Suprapubic skin (tissue), 4 donors: ENCODE measurements around the gene HMGN1. TPM values are rescaled to one million over a fixed set of nuclear protein-coding genes. Genes with fewer than 3 reads are reported as not detected.

ENCODE experiments used
- DNase-seq, 2 donors: peaks; one replicate each; pipeline ENCODE4 v3.0.0-alpha.2; 2019; ENCODE audit warnings: low spot score in 2 of 2
- H3K27ac ChIP-seq: fragments of 200-600 bp; sonication (generic); one replicate; pipeline ENCODE4 v1.5.1; 2019
- H3K27me3 ChIP-seq: fragments of 200-600 bp; sonication (generic); one replicate; pipeline ENCODE4 v1.5.1; 2019
- H3K36me3 ChIP-seq: fragments of 200-600 bp; sonication (generic); one replicate; pipeline ENCODE4 v1.5.1; 2019
- H3K4me1 ChIP-seq: fragments of 200-600 bp; sonication (generic); one replicate; pipeline ENCODE4 v1.5.1; 2019
- H3K4me3 ChIP-seq: fragments of 200-600 bp; sonication (generic); one replicate; pipeline ENCODE4 v1.5.1; 2019; ENCODE audit warnings: mild to moderate bottlenecking
- H3K9me3 ChIP-seq: fragments of 200-600 bp; sonication (generic); one replicate; pipeline ENCODE4 v1.5.1; 2019
- CTCF ChIP-seq, 2 donors: fragments of 200-600 bp in 1 of 2; fragments of 450-650 bp in 1 of 2; sonication (generic) in 1 of 2; IDR thresholded peaks; one replicate each; pipeline ENCODE4 v1.5.1; 2016 to 2019; ENCODE audit warnings: antibody characterized with exemption in 2 of 2, mild to moderate bottlenecking in 1 of 2, moderate library complexity in 1 of 2
- EP300 ChIP-seq: sonication (generic); formaldehyde crosslinking; IDR thresholded peaks from one replicate; pipeline ENCODE4 v1.6.1; 2017; ENCODE audit warnings: antibody characterized with exemption
- POLR2A ChIP-seq, 2 donors: fragments of 450-650 bp; IDR thresholded peaks; one replicate each; pipeline ENCODE4 v1.6.1; 2017; ENCODE audit warnings: antibody characterized with exemption in 2 of 2, mild to moderate bottlenecking in 2 of 2, moderate library complexity in 2 of 2
- POLR2AphosphoS5 ChIP-seq, 3 donors: sonication (generic); formaldehyde crosslinking; IDR thresholded peaks; one replicate each; pipeline ENCODE4 v1.6.1; 2017; ENCODE audit warnings: antibody characterized with exemption in 3 of 3
- WGBS: methylation state at CpG from one replicate; pipeline ENCODE4 v1.1.5; 2018; 5-methylcytosine and 5-hydroxymethylcytosine counted together
- total RNA-seq, 4 donors: library from RNA; depleted of rRNA; stranded (reverse); fragments of >200 nt; gene quantifications; one replicate each; pipeline ENCODE4 v1.1.0, GENCODE V29; 2016

Gene HMGN1
- total RNA-seq, 4 donors from 2014 or later = 63.1 to 130 (median 101) TPM

DNA sequence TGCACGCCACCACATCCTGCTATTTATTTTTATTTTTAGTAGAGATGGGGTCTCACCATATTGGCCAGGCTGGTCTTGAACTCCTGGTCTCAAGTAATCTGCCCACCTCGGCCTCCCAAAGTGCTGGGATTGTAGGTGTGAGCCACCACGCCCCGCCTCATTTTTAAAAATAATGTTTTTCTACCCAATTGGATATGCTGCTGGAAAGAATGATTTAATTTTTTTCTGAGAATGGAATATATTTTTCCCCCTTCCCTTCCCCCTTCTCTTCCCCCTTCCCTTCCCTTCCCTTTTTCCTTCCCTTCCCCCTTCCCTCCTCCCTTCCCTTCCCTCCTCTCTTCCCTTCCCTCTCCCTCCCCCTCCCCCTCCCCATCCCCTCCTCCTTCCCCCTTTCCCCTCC lies 17.7 kb upstream of the HMGN1 start:
- Histone ChIP-seq H3K4me1 (no peaks in the 10 kb centered on the region), H3K27ac (no peak overlapping the region), H3K27me3 (no peaks in the 10 kb centered on the region), H3K36me3 (no peaks in the 10 kb centered on the region), H3K9me3 (no peaks in the 10 kb centered on the region), H3K4me3 (no peak overlapping the region)
- 96% methylated on average over 4 of the region's 4 CpGs for WGBS
- DNase-seq = no peak
- TF ChIP-seq POLR2A (IDR thresholded peaks at IDR 0.05) = no peak
- no peak for TF ChIP-seq CTCF (IDR thresholded peaks at IDR 0.05)
- no peak for TF ChIP-seq POLR2AphosphoS5 (IDR thresholded peaks at IDR 0.05)
- TF ChIP-seq EP300 = no peak

DNA sequence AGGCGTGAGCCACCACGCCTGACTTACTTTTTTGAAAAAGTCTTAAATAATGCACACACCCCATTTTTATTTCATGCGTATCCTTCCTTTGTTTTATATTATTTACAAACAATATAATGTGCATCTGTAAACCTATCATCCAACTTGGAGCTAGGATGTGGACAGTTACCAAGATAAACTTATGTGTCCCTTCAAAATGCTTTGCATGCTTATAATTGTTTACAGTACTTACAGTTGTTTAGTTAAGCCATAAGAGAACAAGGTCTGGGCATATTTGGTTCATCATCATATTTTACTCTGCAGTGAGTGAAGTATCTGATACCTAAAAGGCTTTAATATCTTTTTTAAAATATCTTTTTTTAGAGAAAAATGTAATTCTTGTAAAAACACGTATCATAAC lies 16.1 kb upstream of the HMGN1 start:
- no peak overlapping the region for H3K4me3 ChIP-seq

GRCh38 chr21:39363607-39364555 lies 15.0 kb upstream of the HMGN1 start:
- 68% methylated on average over 6 of the region's 6 CpGs for WGBS
- Histone ChIP-seq H3K9me3 (no peaks in the 10 kb centered on the region), H3K27me3 (no peaks in the 10 kb centered on the region), H3K36me3 (no peaks in the 10 kb centered on the region), H3K4me3 (no peak overlapping the region), H3K27ac (no peak overlapping the region), H3K4me1 (no peaks in the 10 kb centered on the region)
- no peak for DNase-seq
- TF ChIP-seq POLR2A (IDR thresholded peaks at IDR 0.05) = no peak
- no peak for TF ChIP-seq POLR2AphosphoS5 (IDR thresholded peaks at IDR 0.05)
- TF ChIP-seq CTCF (IDR thresholded peaks at IDR 0.05) = no peak
- no peak for TF ChIP-seq EP300

More for the DNA sequence above, 16.1 kb upstream of the HMGN1 start:
- Histone ChIP-seq H3K27ac (no peak overlapping the region), H3K27me3 (no peaks in the 10 kb centered on the region), H3K9me3 (no peaks in the 10 kb centered on the region), H3K36me3 (no peaks in the 10 kb centered on the region), H3K4me1 (no peaks in the 10 kb centered on the region)
- 94% methylated on average over 4 of the region's 4 CpGs for WGBS
- no peak for DNase-seq
- no peak for TF ChIP-seq POLR2AphosphoS5 (IDR thresholded peaks at IDR 0.05)
- no peak for TF ChIP-seq POLR2A (IDR thresholded peaks at IDR 0.05)
- no peak for TF ChIP-seq CTCF (IDR thresholded peaks at IDR 0.05)
- no peak for TF ChIP-seq EP300

DNA sequence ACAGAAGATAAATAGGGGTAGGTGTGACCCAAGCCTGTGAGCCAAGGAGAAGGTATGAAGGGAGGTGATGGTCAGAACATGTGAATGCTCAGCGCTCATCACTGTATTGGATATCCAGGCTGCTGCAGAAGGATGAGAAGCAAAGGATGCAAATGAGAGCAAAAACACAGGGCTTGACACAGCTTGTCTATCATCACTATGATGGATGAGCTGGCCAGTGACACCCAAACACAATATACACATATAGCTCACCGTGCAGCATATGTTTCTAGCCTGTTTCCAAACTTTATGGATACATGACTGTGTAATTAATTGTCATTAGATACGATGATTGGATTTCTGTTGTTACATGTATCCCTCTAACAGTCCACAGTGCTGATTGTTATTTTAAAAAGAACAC lies 13.8 kb upstream of the HMGN1 start:
- DNase-seq = no peak
- Histone ChIP-seq H3K27me3 (no peaks in the 10 kb centered on the region), H3K4me1 (no peaks in the 10 kb centered on the region), H3K9me3 (no peaks in the 10 kb centered on the region), H3K27ac (no peak overlapping the region), H3K4me3 (no peak overlapping the region), H3K36me3 (no peaks in the 10 kb centered on the region)
- no peak for TF ChIP-seq EP300
- TF ChIP-seq POLR2AphosphoS5 (IDR thresholded peaks at IDR 0.05) = no peak
- no peak for TF ChIP-seq POLR2A (IDR thresholded peaks at IDR 0.05)
- no peak for TF ChIP-seq CTCF (IDR thresholded peaks at IDR 0.05)
- WGBS = 88% methylated on average over 3 of the region's 3 CpGs

DNA sequence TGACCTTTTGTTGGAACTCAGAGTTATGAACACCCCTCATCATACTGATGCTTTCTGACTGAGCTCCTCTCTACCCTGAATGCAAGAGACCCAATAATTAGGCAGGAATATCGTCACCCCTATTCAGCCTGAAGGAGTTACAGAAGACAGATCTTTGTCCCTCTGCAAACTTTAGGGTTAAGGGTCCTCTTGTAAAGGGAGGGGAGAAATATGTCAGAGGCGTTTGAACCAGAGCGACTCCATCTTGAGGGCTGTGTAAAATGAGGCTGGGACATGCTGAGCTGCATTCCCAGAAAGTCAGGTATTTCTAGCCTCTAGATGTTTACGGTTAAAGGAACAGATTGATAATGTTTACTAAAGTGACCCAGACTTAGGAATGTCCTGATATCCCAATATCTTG lies 10.5 kb upstream of the HMGN1 start:
- Histone ChIP-seq H3K9me3 (no peaks in the 10 kb centered on the region), H3K27me3 (no peaks in the 10 kb centered on the region), H3K27ac (no peak overlapping the region), H3K4me1 (no peaks in the 10 kb centered on the region), H3K36me3 (no peaks in the 10 kb centered on the region), H3K4me3 (no peak overlapping the region)
- TF ChIP-seq POLR2A (IDR thresholded peaks at IDR 0.05) (no peak), EP300 (no peak), CTCF (IDR thresholded peaks at IDR 0.05) (no peak), POLR2AphosphoS5 (IDR thresholded peaks at IDR 0.05) (no peak)
- no peak for DNase-seq
- 74% methylated on average over 4 of the region's 4 CpGs for WGBS
